Measurements from ENCODE around the gene CHD6. TPM values are rescaled to one million over a fixed set of nuclear protein-coding genes. Genes with fewer than 3 reads are reported as not detected.

Gene CHD6
- polyA plus RNA-seq, 1 donor (not counting 4 experiments of a cell fraction or from before 2014, with no cell fraction given) = 6.8 TPM

GRCh38 chr20:41638456-41638855 lies 20.3 kb upstream of the CHD6 start:
- TF ChIP-seq CTCF (optimal IDR thresholded peaks at IDR 0.05 in 1 of 3, IDR thresholded peaks at IDR 0.05 in 1 of 3, conservative IDR thresholded peaks at IDR 0.05 in 1 of 3; ENCODE audit: extremely low read depth in 1 of 3, insufficient read depth in 2 of 3, low read length in 3 of 3) (no peak), EZH2 (IDR thresholded peaks at IDR 0.05; ENCODE audit: low read length) (no peak)
- dilution Hi-C loops (cut with MboI; ENCODE audit: extremely low pct_ligation_motif_present, low sequenced_read_pairs) = no loop called here
- H3K36me3 ChIP-seq (ENCODE audit: control insufficient read depth in 2 of 2, extremely low read depth in 1 of 2, insufficient read depth in 2 of 2, low read length in 2 of 2) = no peaks in the 10 kb centered on the region
- peaks cover 4% of the 10 kb centered on the region for H3K27me3 ChIP-seq (ENCODE audit: control insufficient read depth, extremely low read depth, insufficient read depth, low read length)
- no peaks in the 10 kb centered on the region for H4K20me1 ChIP-seq (ENCODE audit: control insufficient read depth, extremely low read depth, insufficient read depth, low read length)
- H3K9ac ChIP-seq (ENCODE audit: control insufficient read depth, extremely low read depth, insufficient read depth, low read length) = no peak overlapping the region
- H3K79me2 ChIP-seq (ENCODE audit: control insufficient read depth, insufficient read depth, low read length) = no peaks in the 10 kb centered on the region
- no peaks in the 10 kb centered on the region for H3K9me1 ChIP-seq (ENCODE audit: control insufficient read depth, extremely low read depth, insufficient read depth, low read length)
- H3K4me2 ChIP-seq (ENCODE audit: control insufficient read depth, extremely low read depth, insufficient read depth, low read depth, low read length) = no peak overlapping the region
- H3K9me3 ChIP-seq (ENCODE audit: control insufficient read depth, low read depth, low read length) = no peaks in the 10 kb centered on the region
- no peak overlapping the region for H2AFZ ChIP-seq (ENCODE audit: control insufficient read depth, low read length)
- no peak overlapping the region for H3K27ac ChIP-seq (ENCODE audit: control insufficient read depth, insufficient read depth, low read length)
- DNase-seq (ENCODE audit: low read depth, low spot score) (no peak), FAIRE-seq (no peak)
- no peak overlapping the region for H3K4me3 ChIP-seq (ENCODE audit: control insufficient read depth in 2 of 3, extremely low read depth in 1 of 3, insufficient read depth in 2 of 3, low read depth in 1 of 3, low read length in 3 of 3)
- H3K4me1 ChIP-seq (ENCODE audit: control insufficient read depth, extremely low read depth, insufficient read depth, low read length) = peaks cover 2% of the 10 kb centered on the region

- no peak overlapping the region for H3K4me2 ChIP-seq (ENCODE audit: control insufficient read depth, extremely low read depth, insufficient read depth, low read depth, low read length)
- H2AFZ ChIP-seq (ENCODE audit: control insufficient read depth, low read length) = no peak overlapping the region
- no peak overlapping the region for H3K27ac ChIP-seq (ENCODE audit: control insufficient read depth, insufficient read depth, low read length)
- TF ChIP-seq CTCF (optimal IDR thresholded peaks at IDR 0.05 in 1 of 3, IDR thresholded peaks at IDR 0.05 in 1 of 3, conservative IDR thresholded peaks at IDR 0.05 in 1 of 3; ENCODE audit: extremely low read depth in 1 of 3, insufficient read depth in 2 of 3, low read length in 3 of 3) = no peak
- no peak for TF ChIP-seq EZH2 (IDR thresholded peaks at IDR 0.05; ENCODE audit: low read length)
- FAIRE-seq (no peak), DNase-seq (ENCODE audit: low read depth, low spot score) (no peak)
- peaks cover 8% of the 10 kb centered on the region for H3K4me1 ChIP-seq (ENCODE audit: control insufficient read depth, extremely low read depth, insufficient read depth, low read length)
- H3K9ac ChIP-seq (ENCODE audit: control insufficient read depth, extremely low read depth, insufficient read depth, low read length) = no peak overlapping the region
- no peak overlapping the region for H3K4me3 ChIP-seq (ENCODE audit: control insufficient read depth in 2 of 3, extremely low read depth in 1 of 3, insufficient read depth in 2 of 3, low read depth in 1 of 3, low read length in 3 of 3)
- dilution Hi-C loops (cut with MboI; ENCODE audit: extremely low pct_ligation_motif_present, low sequenced_read_pairs) = no loop called here
- no peaks in the 10 kb centered on the region for H3K9me3 ChIP-seq (ENCODE audit: control insufficient read depth, low read depth, low read length)
- no peaks in the 10 kb centered on the region for H3K9me1 ChIP-seq (ENCODE audit: control insufficient read depth, extremely low read depth, insufficient read depth, low read length)
- peaks cover 4% of the 10 kb centered on the region for H3K27me3 ChIP-seq (ENCODE audit: control insufficient read depth, extremely low read depth, insufficient read depth, low read length)
- H3K36me3 ChIP-seq (ENCODE audit: control insufficient read depth in 2 of 2, extremely low read depth in 1 of 2, insufficient read depth in 2 of 2, low read length in 2 of 2) = no peaks in the 10 kb centered on the region
- H3K79me2 ChIP-seq (ENCODE audit: control insufficient read depth, insufficient read depth, low read length) = no peaks in the 10 kb centered on the region
- no peaks in the 10 kb centered on the region for H4K20me1 ChIP-seq (ENCODE audit: control insufficient read depth, extremely low read depth, insufficient read depth, low read length)
Measured at GRCh38 chr20:41635158-41635557, 17.0 kb upstream of the CHD6 start.

Measured in keratinocyte (primary cell).